ENCODE data around the gene WASF1.

GRCh38 chr6:110183292-110183885, 3.9 kb upstream of the WASF1 start:
- TF ChIP-seq, protein P1, sequence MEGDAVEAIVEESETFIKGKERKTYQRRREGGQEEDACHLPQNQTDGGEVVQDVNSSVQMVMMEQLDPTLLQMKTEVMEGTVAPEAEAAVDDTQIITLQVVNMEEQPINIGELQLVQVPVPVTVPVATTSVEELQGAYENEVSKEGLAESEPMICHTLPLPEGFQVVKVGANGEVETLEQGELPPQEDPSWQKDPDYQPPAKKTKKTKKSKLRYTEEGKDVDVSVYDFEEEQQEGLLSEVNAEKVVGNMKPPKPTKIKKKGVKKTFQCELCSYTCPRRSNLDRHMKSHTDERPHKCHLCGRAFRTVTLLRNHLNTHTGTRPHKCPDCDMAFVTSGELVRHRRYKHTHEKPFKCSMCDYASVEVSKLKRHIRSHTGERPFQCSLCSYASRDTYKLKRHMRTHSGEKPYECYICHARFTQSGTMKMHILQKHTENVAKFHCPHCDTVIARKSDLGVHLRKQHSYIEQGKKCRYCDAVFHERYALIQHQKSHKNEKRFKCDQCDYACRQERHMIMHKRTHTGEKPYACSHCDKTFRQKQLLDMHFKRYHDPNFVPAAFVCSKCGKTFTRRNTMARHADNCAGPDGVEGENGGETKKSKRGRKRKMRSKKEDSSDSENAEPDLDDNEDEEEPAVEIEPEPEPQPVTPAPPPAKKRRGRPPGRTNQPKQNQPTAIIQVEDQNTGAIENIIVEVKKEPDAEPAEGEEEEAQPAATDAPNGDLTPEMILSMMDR (IDR thresholded peaks at IDR 0.05): no peak
- no peak for TF ChIP-seq POLR2A (IDR thresholded peaks at IDR 0.05)

Measured in esophagus squamous epithelium (tissue), 4 donors.